HG02759 (cell line): ENCODE data around the gene CTIF.

Experiments
- ATAC-seq: cut with Tn5 transposase; IDR thresholded peaks from one replicate; pipeline ENCODE4 v1.9.1; 2021; ENCODE audit warnings: mild to moderate bottlenecking, moderate library complexity; ENCODE audit not compliant: unreplicated experiment

Gene CTIF

DNA sequence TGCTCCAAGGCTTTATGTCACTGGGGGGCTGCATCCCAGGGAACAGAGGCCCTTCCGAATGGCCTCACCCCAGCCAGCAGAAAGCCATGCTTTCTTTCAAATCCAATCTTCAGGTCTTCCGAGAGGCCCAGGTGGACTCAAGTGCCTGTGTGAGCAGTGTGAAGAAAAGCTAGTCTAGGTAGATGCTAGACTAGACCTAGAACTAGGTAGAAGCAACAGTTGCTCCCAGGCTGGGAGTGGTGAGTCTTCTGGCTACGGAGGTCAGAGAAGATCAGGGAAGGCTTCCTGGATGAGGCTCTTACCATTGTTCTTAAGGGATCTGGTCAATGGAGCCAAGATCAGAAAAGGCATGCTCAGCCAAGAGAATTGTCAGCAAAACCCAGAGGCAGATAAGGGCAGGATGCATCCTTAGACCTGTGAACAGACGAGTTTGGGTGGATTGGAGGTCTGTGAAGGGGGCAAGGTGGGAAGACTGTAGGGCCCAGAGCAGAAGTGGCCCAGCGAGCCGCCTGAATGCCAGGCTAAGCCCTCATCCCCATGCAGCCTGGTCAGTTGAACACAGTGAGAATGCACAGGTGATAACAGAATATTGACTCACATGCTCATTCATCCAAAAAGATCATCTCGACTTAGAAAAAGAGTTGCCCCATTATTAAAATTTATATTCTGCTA, 301.1 kb downstream of the CTIF start:
- no peak for ATAC-seq

DNA sequence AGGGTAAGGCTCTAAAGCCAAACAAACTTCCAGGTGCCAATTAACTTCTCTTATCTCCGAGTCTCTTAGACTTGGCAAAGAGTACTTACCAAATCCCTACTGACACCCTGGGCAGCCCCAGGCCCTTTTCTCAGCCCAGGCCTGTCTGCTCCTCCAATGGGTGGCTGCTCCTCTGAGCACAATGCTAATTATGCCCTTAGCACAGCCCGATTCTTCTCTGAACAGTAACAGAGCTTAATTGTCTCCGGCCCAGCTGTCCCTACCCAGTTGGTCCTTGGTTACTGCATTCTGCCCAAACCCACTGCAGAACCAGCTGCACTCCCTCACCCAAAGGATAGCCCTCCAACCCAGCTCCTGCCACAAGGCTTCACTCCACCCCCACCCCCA, 301.7 kb downstream of the CTIF start:
- no peak for ATAC-seq

DNA sequence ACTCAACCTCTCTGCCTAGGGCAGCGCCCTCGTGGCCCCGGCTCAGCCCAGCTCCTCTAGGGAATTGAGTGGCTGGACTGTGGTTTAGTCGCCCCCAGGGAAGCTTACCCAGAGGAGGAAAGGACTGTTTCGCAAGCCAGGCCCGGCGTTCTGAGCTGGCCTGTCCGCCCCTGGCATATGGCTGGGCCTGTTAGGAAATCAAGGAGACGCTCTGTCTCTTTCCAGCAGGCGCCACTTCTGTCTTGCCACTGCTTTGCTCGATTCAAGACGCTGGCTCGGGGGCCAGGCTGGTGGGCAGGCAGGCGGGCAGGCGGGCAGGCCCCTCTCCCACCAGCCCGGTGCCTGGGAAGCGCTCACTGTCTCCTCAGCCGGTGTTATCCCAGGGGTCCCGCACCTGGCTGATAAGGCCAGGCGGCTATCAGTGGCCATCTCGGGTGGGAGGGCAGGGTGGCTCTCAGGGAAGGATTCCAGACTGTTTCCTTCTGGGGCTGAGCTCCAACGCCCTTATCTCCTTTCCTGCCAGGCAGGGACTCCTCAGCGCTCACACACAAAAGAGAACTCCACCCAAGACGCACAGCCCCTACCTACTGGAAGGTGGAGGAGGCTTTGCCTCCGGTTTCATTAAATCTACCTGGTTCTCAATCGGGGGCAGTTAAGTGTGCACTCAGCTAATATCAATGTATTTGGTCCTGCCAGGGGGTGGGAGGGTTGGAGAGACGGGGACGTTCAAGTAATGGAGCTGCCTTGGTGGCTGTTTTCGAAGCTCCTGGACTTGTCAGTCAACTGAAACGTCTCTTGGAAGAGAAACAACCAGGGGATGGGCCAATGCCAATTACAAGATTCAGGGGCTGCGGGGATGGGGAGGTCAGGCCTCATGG, 302.8 kb downstream of the CTIF start:
- no peak for ATAC-seq

DNA sequence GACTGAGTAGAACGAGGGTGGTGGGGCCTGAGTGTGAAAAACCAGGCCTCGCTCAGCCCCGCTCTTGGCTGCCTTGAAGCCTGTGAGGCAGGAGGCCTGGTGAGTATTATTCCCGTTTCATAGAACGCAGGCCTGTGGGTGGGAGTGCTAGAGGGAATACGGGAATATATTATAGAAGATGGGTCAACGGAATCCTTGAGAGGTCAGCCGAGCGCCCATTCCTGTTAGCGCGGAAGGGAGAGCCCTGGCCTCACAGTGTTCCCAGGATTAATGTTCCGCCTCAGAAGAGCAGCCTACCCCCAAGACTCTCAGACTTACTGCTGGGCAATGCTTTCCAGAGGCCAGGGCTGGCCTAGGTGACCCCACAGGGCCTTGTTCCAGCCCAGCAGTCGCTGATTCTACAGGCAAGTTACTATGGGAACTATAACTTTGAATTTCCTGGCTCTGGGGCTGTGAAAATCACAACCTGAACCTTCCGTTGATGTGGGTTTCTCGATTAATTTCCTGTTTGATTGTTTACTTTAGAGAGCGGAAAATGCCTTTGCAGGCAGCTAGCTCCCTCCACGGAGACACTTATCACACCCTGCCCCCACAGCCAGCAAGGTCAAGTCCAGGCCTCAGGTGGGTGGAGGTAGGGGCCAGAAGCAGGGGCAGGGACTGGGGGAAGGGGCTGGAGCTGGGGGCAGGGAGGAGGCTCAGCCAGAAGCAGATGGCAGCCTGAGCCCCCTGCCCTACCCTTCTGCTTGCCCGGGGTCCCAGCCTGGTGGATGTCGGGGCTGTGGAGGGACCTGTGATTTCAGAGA, 303.6 kb downstream of the CTIF start:
- no peak for ATAC-seq

DNA sequence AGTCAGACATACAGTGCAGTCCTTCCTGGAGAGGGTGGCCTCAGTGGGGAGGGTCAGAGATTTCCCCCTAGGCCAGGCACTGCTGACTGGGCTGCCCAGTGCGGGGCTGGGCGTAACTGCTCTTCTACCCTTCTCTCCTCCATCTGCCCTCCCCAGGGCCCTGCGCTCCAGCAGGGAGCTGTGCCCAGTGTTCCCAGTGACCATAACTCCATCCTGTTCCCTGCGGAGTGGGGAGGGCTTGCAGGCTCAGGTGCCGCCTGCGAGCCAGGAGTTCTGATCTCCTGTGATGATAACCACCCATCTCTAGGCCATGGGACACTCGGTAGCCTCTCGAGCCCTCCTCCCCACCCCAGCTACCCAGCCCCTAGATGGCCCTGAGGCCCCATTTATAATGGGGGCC, 304.3 kb downstream of the CTIF start:
- no peak for ATAC-seq

DNA sequence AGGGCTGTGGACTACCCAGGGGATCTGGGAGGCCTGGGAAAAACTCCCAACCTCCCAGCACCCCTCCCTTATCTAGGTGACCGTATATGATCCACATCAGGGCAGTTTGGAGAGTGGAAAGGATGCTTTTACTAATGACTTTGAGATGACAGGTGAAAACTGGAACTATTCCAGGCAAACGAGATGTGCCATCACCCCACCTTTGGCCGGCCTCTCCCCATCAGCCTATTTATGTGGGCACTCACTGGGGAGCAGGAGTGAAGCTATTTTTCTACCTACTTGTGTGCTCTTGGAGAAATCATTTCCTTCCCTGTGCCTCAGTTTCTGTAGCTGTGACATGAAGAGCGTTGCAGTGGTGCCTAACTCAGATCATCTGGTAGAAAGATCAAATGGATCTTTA, 304.8 kb downstream of the CTIF start:
- no peak for ATAC-seq

DNA sequence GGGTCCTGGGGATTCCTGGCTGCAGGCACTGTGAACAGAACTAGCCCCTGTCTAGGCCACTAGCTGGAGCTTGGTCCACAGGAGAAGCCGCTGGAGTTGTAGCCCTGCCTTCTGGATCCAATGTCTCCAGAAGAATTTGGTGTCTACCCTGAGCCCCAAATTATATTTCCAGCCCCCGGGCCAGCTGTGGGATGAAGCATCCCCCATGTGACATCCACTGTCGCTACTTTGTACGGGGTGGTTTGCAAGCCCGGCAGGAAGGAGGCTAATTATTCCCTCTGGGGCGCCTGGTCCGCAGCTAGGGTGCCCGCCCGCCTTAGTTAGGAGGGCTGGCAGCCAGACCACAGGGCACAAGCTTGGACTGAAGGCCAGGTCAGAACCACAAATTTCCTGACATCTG, 305.4 kb downstream of the CTIF start:
- no peak for ATAC-seq

DNA sequence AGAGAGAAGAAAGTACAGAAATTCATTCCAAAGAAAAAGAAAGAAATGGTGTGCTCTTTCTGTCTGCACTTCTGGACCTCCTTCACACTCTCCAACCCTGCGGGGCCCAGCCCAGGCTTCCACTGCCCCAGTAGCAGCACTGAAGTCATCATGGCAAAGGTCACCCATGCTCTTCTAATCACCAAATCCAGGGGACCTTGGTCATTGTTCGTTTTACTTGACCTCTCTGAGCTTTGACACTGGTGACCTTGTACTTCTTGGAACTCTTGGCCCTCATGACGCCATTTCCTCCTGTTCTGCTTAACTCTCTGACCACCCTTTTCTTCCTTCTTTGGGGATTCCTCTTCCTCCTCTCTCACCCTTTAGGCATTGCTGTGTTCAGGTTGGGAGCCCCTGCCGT, 306.3 kb downstream of the CTIF start:
- ATAC-seq = no peak

DNA sequence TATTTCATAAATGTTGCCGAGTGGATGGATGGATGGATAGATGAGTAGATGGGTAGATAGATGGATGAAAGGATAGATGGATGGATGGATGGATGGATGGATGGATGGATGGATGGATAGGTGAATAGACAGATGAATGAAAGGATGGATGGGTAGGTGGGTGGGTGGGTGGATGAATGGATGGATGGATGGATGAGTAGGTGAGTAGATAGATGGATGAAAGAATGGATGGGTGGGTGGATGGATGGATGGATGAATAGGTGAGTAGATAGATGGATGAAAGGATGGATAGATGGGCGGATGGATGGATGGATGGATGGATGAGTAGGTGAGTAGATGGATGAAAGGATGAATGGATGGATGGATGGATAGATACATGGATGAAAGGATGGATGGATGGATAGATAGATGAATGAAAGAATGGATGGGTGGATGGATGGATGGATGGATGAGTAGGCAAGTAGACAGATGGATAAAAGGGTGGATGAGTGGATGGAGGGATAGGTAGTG, 307.6 kb downstream of the CTIF start:
- no peak for ATAC-seq

DNA sequence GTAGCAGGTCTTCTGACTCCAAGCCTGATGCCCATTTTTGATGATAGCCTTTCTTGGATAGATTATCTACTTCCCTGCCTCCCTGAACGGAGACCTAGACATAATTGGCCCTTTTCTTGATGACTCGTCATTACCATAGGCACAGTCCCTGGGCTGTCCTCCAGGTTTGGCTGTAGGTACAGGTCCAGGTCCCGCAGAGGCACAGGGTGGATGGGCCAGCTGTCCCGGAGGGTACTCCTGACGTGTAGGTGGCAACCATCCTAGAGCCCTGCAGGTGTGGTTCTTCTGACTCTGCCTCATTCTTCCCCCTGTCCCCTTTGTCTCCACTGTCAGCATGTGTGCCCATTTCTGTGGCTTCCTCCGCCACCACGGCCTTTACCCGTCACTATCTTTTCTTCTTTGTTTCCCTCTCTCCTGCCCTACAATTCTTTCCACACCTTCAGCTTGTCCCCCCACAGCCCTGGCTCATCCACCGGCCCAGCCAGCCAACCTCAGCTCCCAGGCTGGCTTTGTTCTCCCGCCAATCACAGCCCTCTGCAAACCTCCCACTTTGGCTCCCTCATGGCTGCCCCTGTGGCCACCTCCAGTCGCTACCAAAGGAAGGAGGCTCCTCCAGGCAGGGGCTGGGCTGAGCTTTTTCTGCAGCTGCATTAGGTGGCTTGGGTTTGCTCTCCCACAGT, 309.1 kb downstream of the CTIF start:
- ATAC-seq = no peak

DNA sequence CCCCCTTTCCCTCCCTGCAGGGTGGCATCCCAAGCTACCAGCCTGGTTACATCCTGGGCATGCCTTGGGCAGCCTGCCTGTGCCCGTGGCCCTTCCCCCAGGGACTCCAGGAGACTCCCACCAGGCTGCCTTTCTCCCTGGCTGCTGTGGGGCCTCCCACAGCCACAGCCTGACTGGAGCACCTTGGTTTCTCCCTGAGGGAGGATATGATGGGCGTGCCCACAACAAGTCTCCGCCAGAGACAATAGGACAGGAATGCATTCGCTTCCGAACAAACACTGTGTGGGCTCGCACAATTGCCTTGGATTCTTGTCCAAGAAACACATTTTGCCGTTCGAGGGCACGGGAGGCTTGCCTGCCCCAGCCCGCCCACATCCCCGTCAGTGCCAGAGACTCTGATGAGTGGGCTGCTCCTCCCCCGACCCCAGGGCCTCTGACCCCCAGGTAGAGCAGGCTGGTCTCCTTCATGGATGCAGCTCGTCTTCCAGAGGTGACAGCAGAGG, 309.9 kb downstream of the CTIF start:
- ATAC-seq = no peak

DNA sequence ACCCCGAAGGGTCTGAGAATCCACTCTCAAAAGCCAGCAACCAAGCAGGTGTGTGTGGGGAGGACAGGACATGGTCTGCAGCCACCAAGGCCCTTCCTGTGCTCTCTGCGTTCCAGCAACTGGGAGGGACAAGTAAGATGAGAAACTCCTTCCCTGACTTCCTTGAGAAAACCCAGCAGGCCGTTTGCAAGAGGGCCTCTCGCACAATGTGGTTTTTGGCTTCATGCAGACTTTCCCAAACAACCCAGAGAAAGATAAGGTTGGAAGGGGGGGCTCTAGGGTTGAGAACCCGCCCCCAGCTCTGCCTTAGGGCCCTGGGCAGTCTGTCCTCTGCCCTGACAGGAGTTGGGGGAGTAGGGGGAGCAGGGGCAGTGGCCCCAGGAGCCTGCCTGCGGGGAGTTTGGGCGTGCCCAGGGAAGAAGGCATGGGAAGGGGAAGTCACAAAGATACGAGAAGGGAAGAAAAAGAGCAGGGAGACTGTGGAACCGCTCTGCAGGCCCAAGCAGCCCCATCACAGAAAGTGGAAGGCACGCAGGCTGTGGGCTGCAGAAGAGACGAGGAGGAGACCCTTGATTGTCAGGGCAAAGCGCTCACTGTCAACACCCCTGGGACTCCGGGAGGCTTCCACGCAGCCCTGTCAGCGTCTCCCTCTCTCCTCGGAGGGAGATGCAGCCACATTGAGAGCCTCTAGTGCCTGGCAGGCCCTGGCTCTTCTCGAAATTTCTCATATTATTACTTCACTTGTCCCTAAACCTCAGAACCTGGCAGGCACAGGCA, 312.2 kb downstream of the CTIF start:
- no peak for ATAC-seq

DNA sequence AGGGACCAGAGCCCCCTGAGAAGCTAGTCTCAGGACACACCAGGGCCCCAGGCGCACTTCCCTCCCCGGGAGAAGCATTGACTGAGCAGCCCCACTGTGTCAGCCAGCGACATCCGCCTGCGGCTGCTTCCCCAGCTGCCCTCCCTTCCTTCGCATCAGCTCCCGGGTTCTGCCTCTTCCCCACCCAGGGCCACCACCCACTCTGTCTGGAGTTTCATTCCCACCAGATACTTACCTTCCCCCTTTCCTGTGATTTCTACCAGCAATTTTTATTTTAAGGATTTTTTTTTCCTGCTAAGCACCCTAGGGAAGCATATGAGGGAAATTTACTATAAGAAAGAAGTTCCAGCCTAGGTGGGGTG, 312.7 kb downstream of the CTIF start:
- ATAC-seq = no peak

DNA sequence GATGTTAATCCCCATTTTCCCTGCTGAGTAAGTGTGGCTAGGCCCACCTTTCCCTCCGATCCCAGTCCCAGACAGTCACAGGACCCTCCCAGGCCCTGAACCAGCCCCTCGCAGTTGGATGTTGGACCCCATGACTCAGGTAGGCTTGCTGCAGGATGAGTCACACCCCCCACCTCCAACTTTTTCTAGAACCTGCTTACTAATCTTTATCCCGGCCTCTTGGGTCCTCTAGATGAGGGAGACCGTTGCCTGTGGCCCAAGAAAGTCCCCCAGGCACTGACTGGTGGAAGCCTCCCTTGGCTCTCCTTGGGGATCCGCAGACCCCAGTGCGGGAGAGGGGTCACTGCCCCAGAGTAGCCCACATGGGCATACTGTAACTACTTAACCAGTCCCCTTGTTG, 313.5 kb downstream of the CTIF start:
- ATAC-seq = no peak

DNA sequence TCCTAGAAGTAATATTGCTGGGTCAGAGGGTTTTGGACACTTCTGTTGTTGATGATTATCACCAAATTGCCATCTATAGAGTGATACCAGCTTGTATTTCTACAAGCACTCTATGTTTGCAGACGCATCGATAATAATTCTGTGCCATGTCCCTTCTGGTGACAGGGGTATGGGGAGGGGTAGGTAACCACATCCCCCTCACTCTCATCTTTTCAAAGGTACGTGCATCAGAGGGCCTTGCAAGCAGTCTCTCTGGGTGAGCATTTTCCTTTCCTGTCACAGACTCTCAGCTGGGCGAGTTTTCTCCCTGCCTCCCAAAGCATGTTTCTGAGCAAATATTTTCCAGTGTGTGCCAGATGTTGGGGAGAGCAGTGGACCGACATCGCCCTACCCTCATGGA, 314.0 kb downstream of the CTIF start:
- no peak for ATAC-seq

DNA sequence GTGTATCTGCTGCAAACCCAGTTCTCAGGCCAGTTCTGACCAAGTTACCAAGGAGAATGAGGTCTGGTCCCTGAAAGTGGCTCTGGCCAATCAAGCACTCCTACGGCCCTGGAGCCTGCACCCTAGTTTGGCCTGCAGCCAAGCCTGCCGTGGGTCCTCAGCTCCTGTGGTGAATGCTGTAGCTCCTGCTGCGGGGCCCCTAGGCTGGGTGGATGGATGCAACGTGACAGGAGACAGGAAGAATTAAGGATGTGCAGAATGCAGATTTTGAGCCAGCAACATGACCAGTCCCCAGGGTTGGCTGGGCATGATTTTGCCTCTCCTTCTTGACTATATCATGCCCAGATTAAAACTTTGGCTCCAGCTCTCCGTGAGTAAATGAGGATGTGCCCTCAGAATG, 314.8 kb downstream of the CTIF start:
- no peak for ATAC-seq

DNA sequence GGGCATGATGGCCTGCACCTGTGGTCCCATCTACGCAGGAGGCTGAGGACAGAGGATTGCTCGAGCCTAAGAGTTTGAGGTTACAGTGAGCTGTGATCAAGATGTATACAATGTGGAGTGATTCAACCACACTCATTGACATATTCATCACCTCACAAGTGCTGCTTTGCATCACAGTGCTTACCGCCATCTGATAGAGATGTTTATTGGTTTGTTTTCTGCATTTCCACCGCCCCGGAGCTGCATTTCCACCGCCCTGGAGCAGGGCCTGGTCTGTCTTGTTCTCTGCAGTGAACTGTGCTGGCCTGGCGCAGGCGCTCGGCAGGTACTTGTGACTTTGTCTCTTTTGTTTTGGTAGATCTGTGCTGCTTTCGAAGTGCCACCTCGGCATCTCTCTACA, 315.9 kb downstream of the CTIF start:
- ATAC-seq = no peak

DNA sequence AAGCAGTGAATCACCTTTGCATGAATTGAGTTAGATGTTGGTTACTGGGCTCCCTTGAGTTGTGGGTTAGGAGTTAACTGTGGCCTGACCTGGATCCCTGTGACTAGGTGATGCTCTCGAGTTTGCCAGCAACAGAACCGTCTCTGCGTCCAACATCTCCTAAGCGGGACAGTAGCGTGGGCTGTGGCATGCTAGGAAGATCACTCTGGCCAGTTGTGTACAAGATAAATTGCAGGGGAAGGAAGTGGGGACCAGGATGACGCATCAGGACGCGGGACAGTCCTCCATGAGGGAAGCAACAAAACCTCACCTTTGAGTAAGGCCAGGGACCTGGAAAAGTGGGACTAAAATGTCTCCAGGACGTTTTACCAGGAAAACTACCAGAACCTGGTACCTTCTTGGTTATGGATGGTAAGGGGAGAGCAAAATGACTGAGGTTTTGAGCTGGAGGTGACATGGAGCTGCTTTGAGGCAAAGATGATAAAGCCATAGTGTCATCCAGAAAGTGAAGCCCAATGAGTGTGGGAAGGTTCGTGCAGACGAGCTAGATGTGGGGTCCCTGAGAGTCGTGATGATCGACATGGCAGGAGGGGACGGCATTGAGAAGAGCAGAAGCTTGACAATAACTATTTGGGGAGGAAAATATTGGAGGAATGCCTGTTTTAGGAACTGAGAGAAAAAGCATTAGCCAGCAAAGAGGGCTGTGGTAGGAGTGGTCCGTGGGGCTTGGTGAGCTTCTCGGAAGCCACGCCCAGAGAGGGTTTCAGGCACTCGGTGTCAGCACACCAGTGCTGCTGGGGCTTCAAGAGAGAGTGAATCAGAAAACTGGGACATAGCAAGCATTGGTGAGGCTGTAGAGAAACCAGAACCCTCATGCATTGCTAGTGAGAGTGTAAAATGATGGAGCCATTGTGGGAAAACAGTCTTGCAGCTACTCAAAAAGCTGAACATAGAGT, 316.9 kb downstream of the CTIF start:
- no peak for ATAC-seq
